ENCODE measurements around the gene LRCH1. TPM values are rescaled to one million over a fixed set of nuclear protein-coding genes. Genes with fewer than 3 reads are reported as not detected.

The LRCH1 gene
- total RNA-seq, 1 donor from 2014 or later, result 2.9 TPM

GRCh38 chr13:46604226-46604990 lies 51.4 kb downstream of the LRCH1 start:
- H3K4me3 ChIP-seq, result no peak overlapping the region
- no peaks in the 10 kb centered on the region for H3K27me3 Mint-ChIP-seq (ENCODE audit: insufficient read depth, low read depth)
- no peak overlapping the region for H3K4me2 ChIP-seq
- no peak for TF ChIP-seq EZH2phosphoT487 (IDR thresholded peaks at IDR 0.05)
- TF ChIP-seq, protein P1, sequence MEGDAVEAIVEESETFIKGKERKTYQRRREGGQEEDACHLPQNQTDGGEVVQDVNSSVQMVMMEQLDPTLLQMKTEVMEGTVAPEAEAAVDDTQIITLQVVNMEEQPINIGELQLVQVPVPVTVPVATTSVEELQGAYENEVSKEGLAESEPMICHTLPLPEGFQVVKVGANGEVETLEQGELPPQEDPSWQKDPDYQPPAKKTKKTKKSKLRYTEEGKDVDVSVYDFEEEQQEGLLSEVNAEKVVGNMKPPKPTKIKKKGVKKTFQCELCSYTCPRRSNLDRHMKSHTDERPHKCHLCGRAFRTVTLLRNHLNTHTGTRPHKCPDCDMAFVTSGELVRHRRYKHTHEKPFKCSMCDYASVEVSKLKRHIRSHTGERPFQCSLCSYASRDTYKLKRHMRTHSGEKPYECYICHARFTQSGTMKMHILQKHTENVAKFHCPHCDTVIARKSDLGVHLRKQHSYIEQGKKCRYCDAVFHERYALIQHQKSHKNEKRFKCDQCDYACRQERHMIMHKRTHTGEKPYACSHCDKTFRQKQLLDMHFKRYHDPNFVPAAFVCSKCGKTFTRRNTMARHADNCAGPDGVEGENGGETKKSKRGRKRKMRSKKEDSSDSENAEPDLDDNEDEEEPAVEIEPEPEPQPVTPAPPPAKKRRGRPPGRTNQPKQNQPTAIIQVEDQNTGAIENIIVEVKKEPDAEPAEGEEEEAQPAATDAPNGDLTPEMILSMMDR (IDR thresholded peaks at IDR 0.05), result no peak
- no peak for TF ChIP-seq EZH2 (IDR thresholded peaks at IDR 0.05)
- no peaks in the 10 kb centered on the region for H3K36me3 Mint-ChIP-seq
- H3K4me3 Mint-ChIP-seq, result no peak overlapping the region
- H3K79me2 ChIP-seq (ENCODE audit: low read depth), result no peaks in the 10 kb centered on the region
- no peaks in the 10 kb centered on the region for H3K9me3 ChIP-seq (ENCODE audit: low read depth)
- peaks cover 10% of the 10 kb centered on the region for H3K4me1 ChIP-seq
- H3K36me3 ChIP-seq, result no peaks in the 10 kb centered on the region
- H3F3A ChIP-seq (ENCODE audit: low read depth), result no peaks in the 10 kb centered on the region
- peaks cover 19% of the 10 kb centered on the region for H3K4me1 Mint-ChIP-seq
- no peaks in the 10 kb centered on the region for H4K20me1 ChIP-seq (ENCODE audit: low read depth)
- no peak overlapping the region for H2AFZ ChIP-seq (replicated peaks)
- no peak overlapping the region for H3K27ac Mint-ChIP-seq
- H3K27ac ChIP-seq, result no peak overlapping the region
- no peak overlapping the region for H3K9ac ChIP-seq
- no peaks in the 10 kb centered on the region for H3K27me3 ChIP-seq
- no peaks in the 10 kb centered on the region for H3K9me3 Mint-ChIP-seq
- DNase-seq (ENCODE audit: low spot score), result no peak

GRCh38 chr13:46605076-46605824 lies 52.3 kb downstream of the LRCH1 start:
- H3K9me3 Mint-ChIP-seq, result no peaks in the 10 kb centered on the region
- Histone ChIP-seq H3K27ac (no peak overlapping the region), H3K4me1 (peaks cover 10% of the 10 kb centered on the region), H3K4me3 (no peak overlapping the region), H3K27me3 (no peaks in the 10 kb centered on the region), H3F3A (ENCODE audit: low read depth) (no peaks in the 10 kb centered on the region), H3K9ac (no peak overlapping the region), H3K4me2 (no peak overlapping the region), H4K20me1 (ENCODE audit: low read depth) (no peaks in the 10 kb centered on the region), H2AFZ (replicated peaks) (no peak overlapping the region), H3K36me3 (no peaks in the 10 kb centered on the region), H3K9me3 (ENCODE audit: low read depth) (no peaks in the 10 kb centered on the region), H3K79me2 (ENCODE audit: low read depth) (no peaks in the 10 kb centered on the region)
- DNase-seq (ENCODE audit: low spot score), result no peak
- no peak overlapping the region for H3K4me3 Mint-ChIP-seq
- TF ChIP-seq EZH2phosphoT487 (IDR thresholded peaks at IDR 0.05) (no peak), EZH2 (IDR thresholded peaks at IDR 0.05) (no peak)
- TF ChIP-seq, protein P1 (IDR thresholded peaks at IDR 0.05), result no peak
- H3K36me3 Mint-ChIP-seq, result no peaks in the 10 kb centered on the region
- H3K27ac Mint-ChIP-seq, result no peak overlapping the region
- peaks cover 23% of the 10 kb centered on the region for H3K4me1 Mint-ChIP-seq
- H3K27me3 Mint-ChIP-seq (ENCODE audit: insufficient read depth, low read depth), result no peaks in the 10 kb centered on the region

GRCh38 chr13:46605825-46606554 lies 53.0 kb downstream of the LRCH1 start:
- H3K4me3 ChIP-seq, result no peak overlapping the region
- H3K4me1 Mint-ChIP-seq, result peaks cover 23% of the 10 kb centered on the region
- no peaks in the 10 kb centered on the region for H4K20me1 ChIP-seq (ENCODE audit: low read depth)
- no peak overlapping the region for H3K4me2 ChIP-seq
- H3K9me3 ChIP-seq (ENCODE audit: low read depth), result no peaks in the 10 kb centered on the region
- no peaks in the 10 kb centered on the region for H3K36me3 ChIP-seq
- H3K9me3 Mint-ChIP-seq, result no peaks in the 10 kb centered on the region
- H3F3A ChIP-seq (ENCODE audit: low read depth), result no peaks in the 10 kb centered on the region
- no peak for DNase-seq (ENCODE audit: low spot score)
- H3K27me3 ChIP-seq, result no peaks in the 10 kb centered on the region
- H3K36me3 Mint-ChIP-seq, result no peaks in the 10 kb centered on the region
- no peaks in the 10 kb centered on the region for H3K79me2 ChIP-seq (ENCODE audit: low read depth)
- H3K27ac Mint-ChIP-seq, result no peak overlapping the region
- no peak for TF ChIP-seq EZH2phosphoT487 (IDR thresholded peaks at IDR 0.05)
- TF ChIP-seq, protein P1 (IDR thresholded peaks at IDR 0.05), result no peak
- TF ChIP-seq EZH2 (IDR thresholded peaks at IDR 0.05), result no peak
- no peak overlapping the region for H2AFZ ChIP-seq (replicated peaks)
- H3K4me3 Mint-ChIP-seq, result no peak overlapping the region
- H3K27me3 Mint-ChIP-seq (ENCODE audit: insufficient read depth, low read depth), result no peaks in the 10 kb centered on the region
- peaks cover 10% of the 10 kb centered on the region for H3K4me1 ChIP-seq
- no peak overlapping the region for H3K27ac ChIP-seq
- H3K9ac ChIP-seq, result no peak overlapping the region
